SU-DHL-6 (cell line): ENCODE results near the gene RHEBL1.

Source experiments
- H2AFZ ChIP-seq: fragments of 200-600 bp; sonication (generic); 2 replicates; pipeline ENCODE4 v1.6.1; 2014; ENCODE audit warnings: low read depth, mild to moderate bottlenecking, moderate library complexity, mixed read lengths, antibody characterized with exemption, low read length; ENCODE audit not compliant: severe bottlenecking
- H3F3A ChIP-seq: fragments of 200-600 bp; shearing (Covaris generic); 2 replicates; pipeline ENCODE4 v1.6.0; 2016; ENCODE audit warnings: antibody characterized with exemption, mild to moderate bottlenecking; ENCODE audit not compliant: insufficient read depth
- H3K27ac ChIP-seq: fragments of 200-600 bp; sonication (generic); 2 replicates; pipeline ENCODE4 v1.5.1; 2016; ENCODE audit warnings: low read depth, mild to moderate bottlenecking, low read length, moderate library complexity, mixed read lengths
- H3K27me3 ChIP-seq: fragments of 200-600 bp; sonication (generic), shearing (Covaris generic); 2 replicates; pipeline ENCODE4 v1.6.0; 2014; ENCODE audit warnings: mild to moderate bottlenecking, low read length
- H3K36me3 ChIP-seq: fragments of 200-600 bp; sonication (generic); 2 replicates; pipeline ENCODE4 v1.6.1; 2014; ENCODE audit warnings: mild to moderate bottlenecking, low read length, mixed read lengths
- H3K4me2 ChIP-seq: fragments of 300-600, 200-600 bp; shearing (Covaris generic), sonication (generic); 2 replicates; pipeline ENCODE4 v1.6.0; 2014; ENCODE audit warnings: low read length, low read depth, mild to moderate bottlenecking; ENCODE audit not compliant: poor library complexity, severe bottlenecking
- H3K4me3 ChIP-seq: fragments of 200-600 bp; sonication (generic); 2 replicates; pipeline ENCODE4 v1.5.1; 2014; ENCODE audit warnings: antibody characterized with exemption, low read length, mild to moderate bottlenecking, mixed read lengths; ENCODE audit not compliant: insufficient read depth, poor library complexity, severe bottlenecking
- H3K79me2 ChIP-seq: fragments of 200-600 bp; sonication (generic); 2 replicates; pipeline ENCODE4 v1.6.1; 2014; ENCODE audit warnings: mild to moderate bottlenecking, low read length, moderate library complexity; ENCODE audit not compliant: insufficient read depth
- H3K9ac ChIP-seq: fragments of 200-600 bp; sonication (generic); 2 replicates; pipeline ENCODE4 v1.7.0; 2014; ENCODE audit warnings: mild to moderate bottlenecking, low read length
- H3K9me2 ChIP-seq: fragments of 200-600 bp; sonication (generic); replicated peaks from 2 replicates; pipeline ENCODE4 v1.6.1; 2014; ENCODE audit warnings: low read length; ENCODE audit not compliant: insufficient read depth
- H3K9me3 ChIP-seq: fragments of 200-600 bp; sonication (generic); 2 replicates; pipeline ENCODE4 v1.6.1; 2014; ENCODE audit warnings: low read length, mixed read lengths; ENCODE audit not compliant: insufficient read depth
- H4K20me1 ChIP-seq: fragments of 200-600 bp; sonication (generic); 2 replicates; pipeline ENCODE4 v1.6.1; 2014; ENCODE audit warnings: low read depth, mild to moderate bottlenecking, antibody characterized with exemption, low read length, moderate library complexity, mixed read lengths
- CTCF ChIP-seq: fragments of 200-600 bp; sonication (generic); IDR thresholded peaks from one replicate; pipeline ENCODE4 v1.5.1; 2017; ENCODE audit warnings: antibody characterized with exemption, mild to moderate bottlenecking, low read length, moderate library complexity; ENCODE audit not compliant: insufficient read depth, poor library complexity, severe bottlenecking
- EZH2phosphoT487 ChIP-seq: fragments of 200-600 bp; sonication (generic), shearing (Covaris generic); conservative IDR thresholded peaks from 2 replicates; pipeline ENCODE4 v1.6.1; 2018; ENCODE audit warnings: mild to moderate bottlenecking, antibody characterized with exemption, low read length, moderate library complexity, mixed read lengths

The RHEBL1 gene

DNA sequence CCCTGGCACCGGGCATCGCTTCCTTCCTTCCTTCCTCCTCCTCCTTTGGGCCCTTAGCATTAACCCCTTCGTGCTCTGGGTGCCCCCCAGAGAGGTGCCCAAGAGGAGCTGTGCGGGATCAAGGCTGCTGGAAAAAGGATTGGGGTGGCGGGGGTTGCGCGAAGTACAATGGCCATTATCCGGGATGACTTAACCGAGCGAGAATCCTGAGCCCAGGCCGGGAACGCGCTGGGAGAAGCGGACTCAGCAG lies 22.0 kb upstream of the RHEBL1 start:
- no peak overlapping the region for H3K4me2 ChIP-seq

DNA sequence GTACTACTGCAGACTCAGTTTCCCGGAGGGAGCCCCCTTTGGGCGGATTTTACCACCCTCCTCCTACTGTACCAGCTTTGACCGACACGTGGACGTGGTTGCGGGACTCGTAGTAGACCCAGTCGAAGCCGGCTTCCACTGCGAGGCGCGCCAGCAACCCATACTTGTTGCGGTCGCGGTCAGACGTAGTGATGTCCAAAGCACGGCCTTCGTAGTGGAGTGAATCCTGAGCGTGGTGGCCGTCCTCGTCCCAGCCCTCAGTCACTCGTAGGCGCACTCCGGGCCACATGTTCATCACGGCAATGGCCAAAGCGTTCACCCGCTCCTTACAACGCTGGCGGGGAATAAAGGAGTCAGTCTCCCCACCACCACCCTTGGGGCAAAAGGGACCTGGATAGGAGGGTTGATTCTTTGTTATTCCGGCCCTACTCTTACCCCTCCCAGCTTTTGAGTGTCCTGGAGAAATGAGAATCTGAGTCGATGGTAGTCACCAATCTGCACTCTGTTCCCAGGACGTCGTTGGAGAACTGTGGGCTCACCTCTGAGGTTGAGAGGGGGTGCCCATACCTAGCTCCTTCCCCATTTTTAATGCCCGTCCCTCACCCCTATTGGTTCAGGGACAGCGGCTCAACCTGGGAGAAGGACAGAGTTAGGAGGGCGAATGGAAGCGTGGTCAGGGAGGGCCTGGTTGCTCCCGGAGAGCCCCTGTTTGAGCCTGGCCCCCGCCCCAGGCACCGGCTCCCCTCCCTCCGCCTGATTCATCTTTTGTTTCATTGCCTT lies 21.5 kb upstream of the RHEBL1 start:
- Histone ChIP-seq H3F3A (no peaks in the 10 kb centered on the region), H2AFZ (no peak overlapping the region), H3K9me3 (no peaks in the 10 kb centered on the region), H3K4me2 (no peak overlapping the region), H3K9ac (no peak overlapping the region), H4K20me1 (no peaks in the 10 kb centered on the region), H3K27me3 (no peaks in the 10 kb centered on the region), H3K9me2 (no peaks in the 10 kb centered on the region), H3K79me2 (no peaks in the 10 kb centered on the region), H3K4me3 (no peak overlapping the region), H3K36me3 (no peaks in the 10 kb centered on the region), H3K27ac (no peak overlapping the region)
- TF ChIP-seq CTCF (no peak), EZH2phosphoT487 (no peak)

More for the DNA sequence above, 22.0 kb upstream of the RHEBL1 start:
- Histone ChIP-seq H3K79me2 (no peaks in the 10 kb centered on the region), H3K4me3 (no peak overlapping the region), H3K36me3 (no peaks in the 10 kb centered on the region), H3K9ac (no peak overlapping the region), H4K20me1 (no peaks in the 10 kb centered on the region), H3K27me3 (no peaks in the 10 kb centered on the region), H3F3A (no peaks in the 10 kb centered on the region), H3K9me3 (no peaks in the 10 kb centered on the region), H3K27ac (no peak overlapping the region), H3K9me2 (no peaks in the 10 kb centered on the region), H2AFZ (no peak overlapping the region)
- no peak for TF ChIP-seq EZH2phosphoT487
- no peak for TF ChIP-seq CTCF

- Histone ChIP-seq H3K36me3 (no peaks in the 10 kb centered on the region), H3K9me2 (no peaks in the 10 kb centered on the region), H3K27me3 (no peaks in the 10 kb centered on the region), H3K4me2 (peak overlapping the region; percentile 8), H3F3A (no peaks in the 10 kb centered on the region), H3K9me3 (no peaks in the 10 kb centered on the region), H3K9ac (no peak overlapping the region), H2AFZ (no peak overlapping the region), H3K4me3 (no peak overlapping the region), H3K27ac (no peak overlapping the region), H3K79me2 (no peaks in the 10 kb centered on the region), H4K20me1 (no peaks in the 10 kb centered on the region)
- TF ChIP-seq EZH2phosphoT487, result 0 out of 2 replicates have a peak, but pooled peaks have one; percentile 71
- peak; percentile 40 for TF ChIP-seq CTCF
Measured at GRCh38 chr12:49089821-49090773, 20.3 kb upstream of the RHEBL1 start.
